ENCODE measurements around the gene TMEM132C.

Gene TMEM132C

GRCh38 chr12:128339631-128340030 lies 72.7 kb downstream of the TMEM132C start:
- DNase-seq: no peak

- no peak for DNase-seq
These were observed 86.3 kb downstream of the TMEM132C start for GRCh38 chr12:128353301-128353700.

- no peak for DNase-seq
These were observed 89.6 kb downstream of the TMEM132C start for GRCh38 chr12:128356547-128356946.

GRCh38 chr12:128361400-128361995 lies 94.5 kb downstream of the TMEM132C start:
- no peak for DNase-seq

GRCh38 chr12:128365032-128365431 lies 98.1 kb downstream of the TMEM132C start:
- no peak for DNase-seq

GRCh38 chr12:128365651-128366231 lies 98.8 kb downstream of the TMEM132C start:
- no peak for DNase-seq

- no peak for DNase-seq
These were observed 101.0 kb downstream of the TMEM132C start for GRCh38 chr12:128367961-128368360.

- no peak for DNase-seq
These were observed 114.6 kb downstream of the TMEM132C start for GRCh38 chr12:128381541-128381940.

GRCh38 chr12:128381946-128382345 lies 115.0 kb downstream of the TMEM132C start:
- no peak for DNase-seq

- DNase-seq: no peak
These were observed 116.0 kb downstream of the TMEM132C start for GRCh38 chr12:128382946-128383345.

- DNase-seq: no peak
These were observed 116.5 kb downstream of the TMEM132C start for GRCh38 chr12:128383357-128383937.

GRCh38 chr12:128385736-128386135 lies 118.8 kb downstream of the TMEM132C start:
- DNase-seq: no peak

GRCh38 chr12:128387811-128388422 lies 120.9 kb downstream of the TMEM132C start:
- DNase-seq: peak in 1 of 2 donors; percentile 12

GRCh38 chr12:128388461-128389000 lies 121.6 kb downstream of the TMEM132C start:
- DNase-seq: peak; percentile 15 to 33

GRCh38 chr12:128393346-128393745 lies 126.4 kb downstream of the TMEM132C start:
- no peak for DNase-seq

- no peak for DNase-seq
These were observed 127.2 kb downstream of the TMEM132C start for GRCh38 chr12:128394137-128394536.

- DNase-seq: no peak
These were observed 132.3 kb downstream of the TMEM132C start for GRCh38 chr12:128399253-128399652.

GRCh38 chr12:128402486-128403243 lies 135.7 kb downstream of the TMEM132C start:
- DNase-seq: no peak

GRCh38 chr12:128408669-128409068 lies 141.7 kb downstream of the TMEM132C start:
- DNase-seq: no peak

GRCh38 chr12:128415036-128415560 lies 148.1 kb downstream of the TMEM132C start:
- DNase-seq: no peak

GRCh38 chr12:128418944-128419343 lies 152.0 kb downstream of the TMEM132C start:
- DNase-seq: no peak

GRCh38 chr12:128420163-128420562 lies 153.2 kb downstream of the TMEM132C start:
- no peak for DNase-seq

- no peak for DNase-seq
These were observed 154.4 kb downstream of the TMEM132C start for GRCh38 chr12:128421375-128421774.

Data from CD4-positive, alpha-beta T cell treated with Interferon alpha-2 for 1 hour (primary cell).